ENCODE data around the gene SCP2. TPM values are rescaled to one million over a fixed set of nuclear protein-coding genes. Genes with fewer than 3 reads are reported as not detected.

Gene SCP2
- total RNA-seq, 2 experiments from 2014 or later = 63.9 to 75.5 TPM

DNA sequence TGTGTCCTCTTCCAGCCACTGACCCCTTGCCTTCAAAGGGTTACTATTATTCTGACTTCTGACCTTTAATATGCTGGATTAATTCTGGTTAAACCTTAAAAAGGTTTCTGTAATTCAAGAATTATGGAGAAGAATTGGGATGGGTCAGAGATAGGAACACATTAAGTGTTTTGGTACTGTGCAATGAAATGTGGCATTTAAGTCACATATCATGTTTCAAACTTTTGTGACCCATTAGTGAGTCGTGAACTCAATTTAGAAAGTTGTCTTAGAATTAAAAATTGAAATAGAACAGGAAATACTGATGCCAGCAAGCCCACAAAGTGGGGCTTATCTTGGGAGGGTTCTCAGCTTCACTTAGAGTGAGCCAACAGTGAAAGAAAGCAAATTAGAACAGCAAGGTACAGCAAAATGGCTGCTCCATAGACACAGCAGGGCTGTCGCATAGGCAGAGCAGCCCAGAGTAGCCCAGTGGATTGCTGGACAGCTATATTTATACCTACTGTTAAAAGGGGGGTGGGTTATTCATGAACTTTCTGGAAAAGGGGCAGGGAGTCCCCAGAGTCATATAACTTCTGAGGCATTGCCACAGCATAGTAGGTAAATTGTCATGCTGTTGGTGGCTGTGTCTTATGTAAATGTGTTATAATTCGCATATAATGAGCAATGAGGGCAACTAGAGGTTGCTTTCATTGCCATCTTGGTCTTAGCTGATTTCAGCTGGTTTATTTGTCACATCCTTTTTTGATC, 10.5 kb downstream of the SCP2 start:
- no peaks in the 10 kb centered on the region for H3K36me3 ChIP-seq (ENCODE audit: insufficient read depth, low read length)
- no peak for DNase-seq (ENCODE audit: low spot score)
- H3K27ac ChIP-seq (ENCODE audit: low read depth, low read length, poor library complexity, severe bottlenecking) = no peak overlapping the region
- no TSS peak for BruUV-seq (replicated peaks)
- ChIA-PET POLR2A (interaction anchor here (0.8 kb wide), 1 partner anchor 13 kb away, joined by 3 read pairs; no protein-coding TSS in a partner anchor), CTCF (ENCODE audit: unreplicated experiment) (no interaction called here)
- H3K4me3 ChIP-seq (ENCODE audit: low read depth, low read length, poor library complexity, severe bottlenecking) = no peak overlapping the region
- intact Hi-C loops (cut with micrococcal nuclease; ENCODE audit: unreplicated experiment) = no loop called here
- no peaks in the 10 kb centered on the region for H3K4me1 ChIP-seq (ENCODE audit: insufficient read depth, low read length, poor library complexity, severe bottlenecking)
- no peaks in the 10 kb centered on the region for H4K20me1 ChIP-seq (ENCODE audit: insufficient read depth, low read length)
- H3K9me3 ChIP-seq (ENCODE audit: low read length) = no peaks in the 10 kb centered on the region
- TF ChIP-seq EZH2phosphoT487 (IDR thresholded peaks at IDR 0.05; ENCODE audit: borderline replicate concordance, low read depth, low read length) = no peak
- TF ChIP-seq, protein P1, sequence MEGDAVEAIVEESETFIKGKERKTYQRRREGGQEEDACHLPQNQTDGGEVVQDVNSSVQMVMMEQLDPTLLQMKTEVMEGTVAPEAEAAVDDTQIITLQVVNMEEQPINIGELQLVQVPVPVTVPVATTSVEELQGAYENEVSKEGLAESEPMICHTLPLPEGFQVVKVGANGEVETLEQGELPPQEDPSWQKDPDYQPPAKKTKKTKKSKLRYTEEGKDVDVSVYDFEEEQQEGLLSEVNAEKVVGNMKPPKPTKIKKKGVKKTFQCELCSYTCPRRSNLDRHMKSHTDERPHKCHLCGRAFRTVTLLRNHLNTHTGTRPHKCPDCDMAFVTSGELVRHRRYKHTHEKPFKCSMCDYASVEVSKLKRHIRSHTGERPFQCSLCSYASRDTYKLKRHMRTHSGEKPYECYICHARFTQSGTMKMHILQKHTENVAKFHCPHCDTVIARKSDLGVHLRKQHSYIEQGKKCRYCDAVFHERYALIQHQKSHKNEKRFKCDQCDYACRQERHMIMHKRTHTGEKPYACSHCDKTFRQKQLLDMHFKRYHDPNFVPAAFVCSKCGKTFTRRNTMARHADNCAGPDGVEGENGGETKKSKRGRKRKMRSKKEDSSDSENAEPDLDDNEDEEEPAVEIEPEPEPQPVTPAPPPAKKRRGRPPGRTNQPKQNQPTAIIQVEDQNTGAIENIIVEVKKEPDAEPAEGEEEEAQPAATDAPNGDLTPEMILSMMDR (conservative IDR thresholded peaks at IDR 0.05; ENCODE audit: low read length) = no peak
- H3K79me2 ChIP-seq (ENCODE audit: insufficient read depth, low read depth, low read length) = no peaks in the 10 kb centered on the region
- no peaks in the 10 kb centered on the region for H3K9me2 ChIP-seq (ENCODE audit: insufficient read depth, low read length)
- no peak overlapping the region for H2AFZ ChIP-seq (ENCODE audit: low read length)
- no peak overlapping the region for H3K4me2 ChIP-seq (ENCODE audit: low read length)

- Histone ChIP-seq H3K4me1 (ENCODE audit: insufficient read depth, low read length, poor library complexity, severe bottlenecking) (no peaks in the 10 kb centered on the region), H4K20me1 (ENCODE audit: insufficient read depth, low read length) (no peaks in the 10 kb centered on the region), H3K79me2 (ENCODE audit: insufficient read depth, low read depth, low read length) (no peaks in the 10 kb centered on the region), H3K27ac (ENCODE audit: low read depth, low read length, poor library complexity, severe bottlenecking) (no peak overlapping the region), H3K4me2 (ENCODE audit: low read length) (no peak overlapping the region), H3K4me3 (ENCODE audit: low read depth, low read length, poor library complexity, severe bottlenecking) (no peak overlapping the region), H3K36me3 (ENCODE audit: insufficient read depth, low read length) (no peaks in the 10 kb centered on the region), H2AFZ (ENCODE audit: low read length) (no peak overlapping the region), H3K9me3 (ENCODE audit: low read length) (no peaks in the 10 kb centered on the region), H3K9me2 (ENCODE audit: insufficient read depth, low read length) (no peaks in the 10 kb centered on the region)
- ChIA-PET CTCF (ENCODE audit: unreplicated experiment) (no interaction called here), POLR2A (interaction anchor here (0.8 kb wide), 1 partner anchor 13 kb away, joined by 3 read pairs; no protein-coding TSS in a partner anchor)
- DNase-seq (ENCODE audit: low spot score) = no peak
- TF ChIP-seq, protein P1 (conservative IDR thresholded peaks at IDR 0.05; ENCODE audit: low read length) = no peak
- no peak for TF ChIP-seq EZH2phosphoT487 (IDR thresholded peaks at IDR 0.05; ENCODE audit: borderline replicate concordance, low read depth, low read length)
- intact Hi-C loops (cut with micrococcal nuclease; ENCODE audit: unreplicated experiment) = no loop called here
- BruUV-seq (replicated peaks) = no TSS peak
Measured at GRCh38 chr1:52938183-52938451, 11.0 kb downstream of the SCP2 start.

GRCh38 chr1:52943876-52944416, 16.9 kb downstream of the SCP2 start:
- Histone ChIP-seq H3K9me3 (ENCODE audit: low read length) (no peaks in the 10 kb centered on the region), H3K4me3 (ENCODE audit: low read depth, low read length, poor library complexity, severe bottlenecking) (no peak overlapping the region), H3K9me2 (ENCODE audit: insufficient read depth, low read length) (no peaks in the 10 kb centered on the region), H3K4me1 (ENCODE audit: insufficient read depth, low read length, poor library complexity, severe bottlenecking) (no peaks in the 10 kb centered on the region), H3K79me2 (ENCODE audit: insufficient read depth, low read depth, low read length) (no peaks in the 10 kb centered on the region), H2AFZ (ENCODE audit: low read length) (0 out of 2 replicates have a peak overlapping the region, but pooled peaks have one; percentile 43), H4K20me1 (ENCODE audit: insufficient read depth, low read length) (no peaks in the 10 kb centered on the region), H3K4me2 (ENCODE audit: low read length) (no peak overlapping the region), H3K27ac (ENCODE audit: low read depth, low read length, poor library complexity, severe bottlenecking) (no peak overlapping the region), H3K36me3 (ENCODE audit: insufficient read depth, low read length) (no peaks in the 10 kb centered on the region)
- no TSS peak for BruUV-seq (replicated peaks)
- no peak for TF ChIP-seq EZH2phosphoT487 (IDR thresholded peaks at IDR 0.05; ENCODE audit: borderline replicate concordance, low read depth, low read length)
- TF ChIP-seq, protein P1 (conservative IDR thresholded peaks at IDR 0.05; ENCODE audit: low read length) = no peak
- ChIA-PET CTCF (ENCODE audit: unreplicated experiment) (no interaction called here), POLR2A (no interaction called here)
- intact Hi-C loops (cut with micrococcal nuclease; ENCODE audit: unreplicated experiment) = no loop called here
- DNase-seq (ENCODE audit: low spot score) = no peak

All from OCI-LY7 (cell line).